GM21528 (cell line): ENCODE results near the gene HILPDA.
A peak's percentile ranks its signal among the peaks of the same experiment; 100 is the strongest.
"Not testable (repeated sequence)": the region's sequence is repeated elsewhere in the genome, so short reads cannot be mapped to it uniquely, and the experiment has no call there.

ENCODE experiments used
- ATAC-seq: cut with Tn5 transposase; IDR thresholded peaks from one replicate; pipeline ENCODE4 v1.9.1; 2021; ENCODE audit warnings: mild to moderate bottlenecking, moderate library complexity; ENCODE audit not compliant: unreplicated experiment, low FRiP score

Gene HILPDA

GRCh38 chr7:128459394-128459878 lies 3.8 kb downstream of the HILPDA start:
- peak; percentile 45 for ATAC-seq

- ATAC-seq, result no peak
Measured at GRCh38 chr7:128462460-128462859, 6.8 kb downstream of the HILPDA start.

GRCh38 chr7:128463345-128463744 lies 7.7 kb downstream of the HILPDA start:
- not testable (repeated sequence) for ATAC-seq

GRCh38 chr7:128463933-128464332 lies 8.3 kb downstream of the HILPDA start:
- not testable (repeated sequence) for ATAC-seq

GRCh38 chr7:128466871-128467270 lies 11.2 kb downstream of the HILPDA start:
- not testable (repeated sequence) for ATAC-seq

- ATAC-seq, result peak; percentile 86
Measured at GRCh38 chr7:128476402-128477335, 21.0 kb downstream of the HILPDA start, which contains the start of gene METTL2B. METTL2B (plus strand) TSS chr7:128476748; CDS start chr7:128476766, 18 bp downstream.

GRCh38 chr7:128477336-128477690 lies 21.6 kb downstream of the HILPDA start:
- peak; percentile 10 for ATAC-seq

- ATAC-seq, result not testable (repeated sequence)
Measured at GRCh38 chr7:128479082-128479481, 23.4 kb downstream of the HILPDA start.

GRCh38 chr7:128488134-128488533 lies 32.5 kb downstream of the HILPDA start:
- not testable (repeated sequence) for ATAC-seq

GRCh38 chr7:128497405-128497804 lies 41.7 kb downstream of the HILPDA start:
- no peak for ATAC-seq

- ATAC-seq, result not testable (repeated sequence)
Measured at GRCh38 chr7:128505416-128505815, 49.7 kb downstream of the HILPDA start.

GRCh38 chr7:128506819-128507218 lies 51.1 kb downstream of the HILPDA start:
- ATAC-seq, result peak; percentile 63

GRCh38 chr7:128507321-128507993 lies 51.8 kb downstream of the HILPDA start:
- peak; percentile 39 for ATAC-seq
